OCI-LY7 (cell line): ENCODE results near the gene SLC25A20. TPM values are rescaled to one million over a fixed set of nuclear protein-coding genes. Genes with fewer than 3 reads are reported as not detected.

ENCODE experiments used
- BruUV-seq: library from RNA; stranded (reverse); fragments of 400-500 nt; replicated peaks from 2 replicates; lab custom pipeline; 2021; lab: Mats Ljungman, UMichigan
- CTCF ChIA-PET: fragments of 300-600 bp; sonication (Branson Sonifier 250); formaldehyde crosslinking; loops from one replicate; lab custom pipeline; 2022; ENCODE audit warnings: antibody characterized with exemption; ENCODE audit not compliant: unreplicated experiment; lab: Charles Lee
- POLR2A ChIA-PET: fragments of 300-600 bp; sonication (Branson Sonifier 250); formaldehyde crosslinking; loops from one replicate; lab custom pipeline; 2022; ENCODE audit warnings: antibody characterized with exemption; lab: Charles Lee
- DNase-seq: peaks from one replicate; pipeline ENCODE4 v3.0.0-alpha.2; 2015; ENCODE audit warnings: low spot score
- H2AFZ ChIP-seq: fragments of 200-600 bp; sonication (generic), shearing (Covaris generic); 2 replicates; pipeline ENCODE4 v1.6.1; 2014; ENCODE audit warnings: mild to moderate bottlenecking, antibody characterized with exemption, low read length, moderate library complexity
- H3K27ac ChIP-seq: fragments of 200-600 bp; sonication (generic); 2 replicates; pipeline ENCODE4 v1.5.1; 2014; ENCODE audit warnings: mixed run types, low read depth, mild to moderate bottlenecking, moderate library complexity, low read length, inconsistent platforms; ENCODE audit not compliant: poor library complexity, severe bottlenecking
- H3K36me3 ChIP-seq: fragments of 200-600 bp; sonication (generic); 2 replicates; pipeline ENCODE4 v1.6.1; 2014; ENCODE audit warnings: mild to moderate bottlenecking, antibody characterized with exemption, low read length, moderate library complexity, mixed read lengths; ENCODE audit not compliant: insufficient read depth
- H3K4me1 ChIP-seq: fragments of 200-600 bp; sonication (generic); 2 replicates; pipeline ENCODE4 v1.5.1; 2014; ENCODE audit warnings: mild to moderate bottlenecking, low read length; ENCODE audit not compliant: insufficient read depth, poor library complexity, severe bottlenecking
- H3K4me2 ChIP-seq: fragments of 200-600 bp; sonication (generic); 2 replicates; pipeline ENCODE4 v1.6.1; 2014; ENCODE audit warnings: mild to moderate bottlenecking, low read length
- H3K4me3 ChIP-seq: fragments of 200-600 bp; sonication (generic); 2 replicates; pipeline ENCODE4 v1.5.1; 2014; ENCODE audit warnings: mild to moderate bottlenecking, low read depth, low read length; ENCODE audit not compliant: poor library complexity, severe bottlenecking
- H3K79me2 ChIP-seq: fragments of 200-600 bp; sonication (generic); 2 replicates; pipeline ENCODE4 v1.6.1; 2016; ENCODE audit warnings: low read depth, mild to moderate bottlenecking, low read length, moderate library complexity, mixed read lengths; ENCODE audit not compliant: insufficient read depth
- H3K9me2 ChIP-seq: fragments of 200-600 bp; sonication (generic); 2 replicates; pipeline ENCODE4 v1.6.1; 2016; ENCODE audit warnings: mild to moderate bottlenecking, low read length, mixed read lengths; ENCODE audit not compliant: insufficient read depth
- H3K9me3 ChIP-seq: fragments of 200-600 bp; sonication (generic); 2 replicates; pipeline ENCODE4 v1.6.1; 2014; ENCODE audit warnings: mild to moderate bottlenecking, mixed run types, low read length, mixed read lengths
- H4K20me1 ChIP-seq: fragments of 200-600 bp; sonication (generic); 2 replicates; pipeline ENCODE4 v1.6.1; 2014; ENCODE audit warnings: mild to moderate bottlenecking, antibody characterized with exemption, low read length, moderate library complexity, mixed read lengths; ENCODE audit not compliant: insufficient read depth
- EZH2phosphoT487 ChIP-seq: fragments of 200-600 bp; sonication (generic); IDR thresholded peaks from 2 replicates; pipeline ENCODE4 v1.6.1; 2018; ENCODE audit warnings: low read depth, borderline replicate concordance, mild to moderate bottlenecking, mixed run types, antibody characterized with exemption, low read length, moderate library complexity, mixed read lengths
- intact Hi-C: fragments of 100-400 bp; cut with micrococcal nuclease; formaldehyde crosslinking; loops from one replicate; pipeline ENCODE4 v1.10.0; 2022; ENCODE audit not compliant: unreplicated experiment
- total RNA-seq, 2 experiments: library from RNA; depleted of rRNA in 1 of 2; stranded (reverse); fragments of >200 nt in 1 of 2; shearing (Covaris generic) in 1 of 2; gene quantifications; 2 replicates each; pipeline ENCODE4 v1.2.3, GENCODE V29; 2014 to 2022
- TF ChIP-seq, protein P1 (sequence below): fragments of 200-600 bp; sonication (generic); conservative IDR thresholded peaks from 2 replicates; pipeline ENCODE4 v1.5.1; 2014; ENCODE audit warnings: mild to moderate bottlenecking, antibody characterized with exemption, low read length, moderate library complexity, mixed read lengths

SLC25A20 gene
- total RNA-seq, 2 experiments from 2014 or later = 19.1 to 20.9 TPM

GRCh38 chr3:48945432-48945831 lies 46.8 kb upstream of the SLC25A20 start:
- intact Hi-C loops = no loop called here

GRCh38 chr3:48938689-48939088 lies 40.0 kb upstream of the SLC25A20 start:
- Histone ChIP-seq H3K27ac (no peak overlapping the region), H3K4me1 (no peaks in the 10 kb centered on the region), H4K20me1 (peaks cover 5% of the 10 kb centered on the region; the same call in 1 of the 2 replicates), H3K4me3 (no peak overlapping the region), H3K79me2 (peaks cover 51% of the 10 kb centered on the region), H2AFZ (no peak overlapping the region), H3K9me3 (no peaks in the 10 kb centered on the region), H3K9me2 (no peaks in the 10 kb centered on the region), H3K4me2 (no peak overlapping the region), H3K36me3 (peaks cover 58% of the 10 kb centered on the region)
- intact Hi-C loops = no loop called here
- CTCF ChIA-PET = no interaction called here
- TF ChIP-seq EZH2phosphoT487 = no peak
- TF ChIP-seq, protein P1, sequence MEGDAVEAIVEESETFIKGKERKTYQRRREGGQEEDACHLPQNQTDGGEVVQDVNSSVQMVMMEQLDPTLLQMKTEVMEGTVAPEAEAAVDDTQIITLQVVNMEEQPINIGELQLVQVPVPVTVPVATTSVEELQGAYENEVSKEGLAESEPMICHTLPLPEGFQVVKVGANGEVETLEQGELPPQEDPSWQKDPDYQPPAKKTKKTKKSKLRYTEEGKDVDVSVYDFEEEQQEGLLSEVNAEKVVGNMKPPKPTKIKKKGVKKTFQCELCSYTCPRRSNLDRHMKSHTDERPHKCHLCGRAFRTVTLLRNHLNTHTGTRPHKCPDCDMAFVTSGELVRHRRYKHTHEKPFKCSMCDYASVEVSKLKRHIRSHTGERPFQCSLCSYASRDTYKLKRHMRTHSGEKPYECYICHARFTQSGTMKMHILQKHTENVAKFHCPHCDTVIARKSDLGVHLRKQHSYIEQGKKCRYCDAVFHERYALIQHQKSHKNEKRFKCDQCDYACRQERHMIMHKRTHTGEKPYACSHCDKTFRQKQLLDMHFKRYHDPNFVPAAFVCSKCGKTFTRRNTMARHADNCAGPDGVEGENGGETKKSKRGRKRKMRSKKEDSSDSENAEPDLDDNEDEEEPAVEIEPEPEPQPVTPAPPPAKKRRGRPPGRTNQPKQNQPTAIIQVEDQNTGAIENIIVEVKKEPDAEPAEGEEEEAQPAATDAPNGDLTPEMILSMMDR = no peak
- DNase-seq = no peak
- BruUV-seq = no TSS peak
- POLR2A ChIA-PET = interaction anchor here (0.7 to 1.1 kb wide), 2 partner anchors 8 to 20 kb away, joined by 3 read pairs; no protein-coding TSS in a partner anchor

More at GRCh38 chr3:48945432-48945831, 46.8 kb upstream of the SLC25A20 start:
- H3K4me1 ChIP-seq = no peaks in the 10 kb centered on the region
- no peak overlapping the region for H3K4me2 ChIP-seq
- ChIA-PET CTCF (no interaction called here), POLR2A (no interaction called here)
- no peaks in the 10 kb centered on the region; the same call in 1 of the 2 replicates for H3K9me2 ChIP-seq
- peaks cover 51% of the 10 kb centered on the region; the same call in 1 of the 2 replicates for H3K36me3 ChIP-seq
- H3K27ac ChIP-seq = no peak overlapping the region
- DNase-seq = no peak
- no peak overlapping the region for H3K4me3 ChIP-seq
- BruUV-seq = no TSS peak
- peaks cover 33% of the 10 kb centered on the region; the same call in 1 of the 2 replicates for H3K79me2 ChIP-seq
- H4K20me1 ChIP-seq = 0 out of 2 replicates have a peak, but pooled peaks cover 6% of the 10 kb centered on the region
- no peaks in the 10 kb centered on the region for H3K9me3 ChIP-seq
- no peak for TF ChIP-seq EZH2phosphoT487
- TF ChIP-seq, protein P1 = no peak
- no peak overlapping the region for H2AFZ ChIP-seq

GRCh38 chr3:48938156-48938555 lies 39.5 kb upstream of the SLC25A20 start:
- no TSS peak for BruUV-seq
- Histone ChIP-seq H3K27ac (no peak overlapping the region), H3K79me2 (peaks cover 50% of the 10 kb centered on the region), H3K4me3 (no peak overlapping the region), H3K9me2 (no peaks in the 10 kb centered on the region), H3K9me3 (no peaks in the 10 kb centered on the region), H4K20me1 (peaks cover 5% of the 10 kb centered on the region; the same call in 1 of the 2 replicates), H3K36me3 (peaks cover 58% of the 10 kb centered on the region), H3K4me1 (no peaks in the 10 kb centered on the region), H2AFZ (no peak overlapping the region), H3K4me2 (no peak overlapping the region)
- intact Hi-C loops = no loop called here
- ChIA-PET CTCF (no interaction called here), POLR2A (interaction anchor here (0.7 kb wide), 1 partner anchor 19 kb away, joined by 3 read pairs; no protein-coding TSS in a partner anchor)
- TF ChIP-seq, protein P1 = no peak
- no peak for TF ChIP-seq EZH2phosphoT487
- no peak for DNase-seq
